HEK293 (cell line): ENCODE measurements around the gene TFG.

ENCODE experiments used
- CTCF ChIA-PET: fragments of 350-600 bp; formaldehyde crosslinking; extraction: SDS; loops from one replicate; lab custom pipeline; 2021; ENCODE audit warnings: antibody characterized with exemption; lab: Yijun Ruan, JAX
- POLR2A ChIA-PET: fragments of 300-600 bp; formaldehyde crosslinking; extraction: SDS; loops from one replicate; lab custom pipeline; 2020; ENCODE audit warnings: antibody characterized with exemption, inconsistent platforms; lab: Yijun Ruan, JAX
- H3K27ac ChIP-seq: fragments of 200-500 bp; sonication (Bioruptor generic); 2 replicates; pipeline ENCODE4 v1.5.1; 2014; ENCODE audit warnings: low read depth, low read length, control low read depth, inconsistent platforms; ENCODE audit errors: extremely low read depth
- H3K36me3 ChIP-seq, 2 experiments: fragments of 200-500 bp in 1 of 2; sonication (Bioruptor generic) in 1 of 2; 1 replicate in 1 of 2; 2 replicates in 1 of 2; pipeline ENCODE4 v1.5.1; 2014 to 2017; ENCODE audit warnings: inconsistent platforms in 2 of 2, low read length in 2 of 2; ENCODE audit not compliant: control insufficient read depth in 2 of 2, insufficient read depth in 1 of 2
- H3K4me1 ChIP-seq: fragments of 200-500 bp; sonication (Bioruptor generic); 2 replicates; pipeline ENCODE4 v1.5.1; 2014; ENCODE audit warnings: mild to moderate bottlenecking, low read length, inconsistent platforms; ENCODE audit not compliant: control insufficient read depth, insufficient read depth
- H3K4me3 ChIP-seq: 2 replicates; pipeline ENCODE4 v1.5.1; 2011; ENCODE audit warnings: low read depth, mild to moderate bottlenecking, control low read depth, low read length, moderate library complexity
- H3K9me3 ChIP-seq: fragments of 200-500 bp; sonication (Bioruptor generic); 2 replicates; pipeline ENCODE4 v1.5.1; 2014; ENCODE audit warnings: low read depth, low read length, inconsistent platforms; ENCODE audit not compliant: control insufficient read depth, insufficient read depth
- BCL6B ChIP-seq: fragments of 450-650 bp; formaldehyde crosslinking; IDR thresholded peaks from 2 replicates; pipeline ENCODE4 v1.5.1; 2017; ENCODE audit warnings: missing biosample characterization, missing genetic modification characterization
- INSM2 ChIP-seq: fragments of 450-650 bp; formaldehyde crosslinking; IDR thresholded peaks from 2 replicates; pipeline ENCODE4 v1.5.1; 2016; ENCODE audit warnings: missing biosample characterization, missing genetic modification characterization
- KLF9 ChIP-seq: fragments of 450-650 bp; formaldehyde crosslinking; IDR thresholded peaks from 2 replicates; pipeline ENCODE4 v1.5.1; 2016; ENCODE audit warnings: missing biosample characterization, missing genetic modification characterization, low read depth
- SETDB1 ChIP-seq: IDR thresholded peaks from one replicate; pipeline ENCODE4 v1.6.1; 2017; ENCODE audit warnings: mild to moderate bottlenecking, low read length, moderate library complexity, mixed read lengths; ENCODE audit not compliant: insufficient read length
- YY1 ChIP-seq: fragments of 450-650 bp; formaldehyde crosslinking; IDR thresholded peaks from 2 replicates; pipeline ENCODE4 v1.5.1; 2018; ENCODE audit warnings: missing biosample characterization, missing genetic modification characterization
- ZBTB17 ChIP-seq: fragments of 450-650 bp; formaldehyde crosslinking; IDR thresholded peaks from 2 replicates; pipeline ENCODE4 v1.5.1; 2016; ENCODE audit warnings: missing biosample characterization, missing genetic modification characterization
- ZBTB48 ChIP-seq: fragments of 450-650 bp; formaldehyde crosslinking; IDR thresholded peaks from 2 replicates; pipeline ENCODE4 v1.5.1; 2016; ENCODE audit warnings: missing biosample characterization, missing genetic modification characterization
- ZFP3 ChIP-seq: fragments of 450-650 bp; formaldehyde crosslinking; IDR thresholded peaks from 2 replicates; pipeline ENCODE4 v1.5.1; 2016; ENCODE audit warnings: low read depth, missing biosample characterization, missing genetic modification characterization
- ZIC2 ChIP-seq: fragments of 450-650 bp; formaldehyde crosslinking; IDR thresholded peaks from 2 replicates; pipeline ENCODE4 v1.5.1; 2016; ENCODE audit warnings: missing biosample characterization, missing genetic modification characterization
- ZNF112 ChIP-seq: fragments of 450-650 bp; formaldehyde crosslinking; IDR thresholded peaks from 2 replicates; pipeline ENCODE4 v1.5.0; 2017; ENCODE audit warnings: missing biosample characterization, missing genetic modification characterization
- ZNF133 ChIP-seq: fragments of 450-650 bp; formaldehyde crosslinking; IDR thresholded peaks from 2 replicates; pipeline ENCODE4 v1.5.1; 2016; ENCODE audit warnings: missing biosample characterization, missing genetic modification characterization
- ZNF148 ChIP-seq: fragments of 450-650 bp; formaldehyde crosslinking; IDR thresholded peaks from 2 replicates; pipeline ENCODE4 v1.5.0; 2017; ENCODE audit warnings: missing biosample characterization, missing genetic modification characterization, borderline replicate concordance
- ZNF184 ChIP-seq: fragments of 450-650 bp; IDR thresholded peaks from 2 replicates; pipeline ENCODE4 v1.5.1; 2018; ENCODE audit warnings: missing biosample characterization, mild to moderate bottlenecking, missing genetic modification characterization
- ZNF221 ChIP-seq: fragments of 450-650 bp; formaldehyde crosslinking; IDR thresholded peaks from 2 replicates; pipeline ENCODE4 v1.5.1; 2017; ENCODE audit warnings: missing biosample characterization, missing genetic modification characterization, borderline replicate concordance
- ZNF266 ChIP-seq: fragments of 450-650 bp; formaldehyde crosslinking; IDR thresholded peaks from 2 replicates; pipeline ENCODE4 v1.5.1; 2016; ENCODE audit warnings: missing biosample characterization, missing genetic modification characterization, low read depth
- ZNF280D ChIP-seq: fragments of 450-650 bp; formaldehyde crosslinking; IDR thresholded peaks from 2 replicates; pipeline ENCODE4 v1.5.1; 2016; ENCODE audit warnings: missing biosample characterization, missing genetic modification characterization
- ZNF391 ChIP-seq: fragments of 450-650 bp; formaldehyde crosslinking; IDR thresholded peaks from 2 replicates; pipeline ENCODE4 v1.5.1; 2016; ENCODE audit warnings: low read depth, missing biosample characterization, missing genetic modification characterization, borderline replicate concordance
- ZNF426 ChIP-seq: fragments of 450-650 bp; formaldehyde crosslinking; IDR thresholded peaks from 2 replicates; pipeline ENCODE4 v1.5.1; 2017; ENCODE audit warnings: missing biosample characterization, missing genetic modification characterization, mild to moderate bottlenecking, inconsistent platforms, moderate library complexity
- ZNF433 ChIP-seq: fragments of 450-650 bp; formaldehyde crosslinking; IDR thresholded peaks from 2 replicates; pipeline ENCODE4 v1.5.1; 2016; ENCODE audit warnings: missing biosample characterization, missing genetic modification characterization, low read depth
- ZNF449 ChIP-seq: fragments of 450-650 bp; formaldehyde crosslinking; IDR thresholded peaks from 2 replicates; pipeline ENCODE4 v1.5.1; 2017; ENCODE audit warnings: missing biosample characterization, mild to moderate bottlenecking, missing genetic modification characterization, moderate library complexity
- ZNF560 ChIP-seq: fragments of 450-650 bp; formaldehyde crosslinking; IDR thresholded peaks from 2 replicates; pipeline ENCODE4 v1.5.1; 2017; ENCODE audit warnings: missing biosample characterization, missing genetic modification characterization, borderline replicate concordance
- ZNF707 ChIP-seq: fragments of 450-650 bp; formaldehyde crosslinking; IDR thresholded peaks from 2 replicates; pipeline ENCODE4 v1.5.1; 2016; ENCODE audit warnings: missing biosample characterization, missing genetic modification characterization
- ZSCAN16 ChIP-seq: fragments of 450-650 bp; formaldehyde crosslinking; IDR thresholded peaks from 2 replicates; pipeline ENCODE4 v1.5.1; 2016; ENCODE audit warnings: missing biosample characterization, missing genetic modification characterization
- ZSCAN5A ChIP-seq: fragments of 450-650 bp; formaldehyde crosslinking; IDR thresholded peaks from 2 replicates; pipeline ENCODE4 v1.5.1; 2016; ENCODE audit warnings: missing biosample characterization, missing genetic modification characterization

The TFG gene

GRCh38 chr3:100693225-100693624 lies 16.1 kb upstream of the TFG start:
- CTCF ChIA-PET, result no interaction called here
- Histone ChIP-seq H3K4me3 (no peak overlapping the region), H3K9me3 (no peaks in the 10 kb centered on the region), H3K36me3 (no peaks in the 10 kb centered on the region), H3K4me1 (no peaks in the 10 kb centered on the region), H3K27ac (no peak overlapping the region)
- POLR2A ChIA-PET, result interaction anchor here (1.2 kb wide), 1 partner anchor 16 kb away, joined by 4 read pairs; no protein-coding TSS in a partner anchor
- TF ChIP-seq INSM2 (no peak), ZSCAN16 (tag by site-specific recombination) (no peak), BCL6B (tag by site-specific recombination) (no peak), YY1 (no peak), ZNF133 (tag by site-specific recombination) (no peak), ZBTB48 (tag by site-specific recombination) (no peak), ZSCAN5A (tag by site-specific recombination) (no peak), ZNF391 (no peak), ZNF560 (tag by site-specific recombination) (no peak), ZNF707 (tag by site-specific recombination) (no peak)

GRCh38 chr3:100695696-100696095 lies 13.6 kb upstream of the TFG start:
- CTCF ChIA-PET, result no interaction called here
- POLR2A ChIA-PET, result no interaction called here

GRCh38 chr3:100696161-100696560 lies 13.1 kb upstream of the TFG start:
- Histone ChIP-seq H3K4me3 (no peak overlapping the region), H3K4me1 (no peaks in the 10 kb centered on the region), H3K9me3 (no peaks in the 10 kb centered on the region), H3K27ac (no peak overlapping the region), H3K36me3 (no peaks in the 10 kb centered on the region)
- ChIA-PET CTCF (no interaction called here), POLR2A (no interaction called here)
- TF ChIP-seq ZNF449 (tag by site-specific recombination) (no peak), ZBTB17 (tag by site-specific recombination) (no peak), ZIC2 (tag by site-specific recombination) (no peak), ZNF266 (no peak), ZNF280D (tag by site-specific recombination) (no peak), SETDB1 (no peak), ZNF433 (no peak), ZNF148 (tag by site-specific recombination) (no peak), ZFP3 (tag by site-specific recombination) (no peak), ZNF184 (tag by site-specific recombination) (no peak), ZBTB48 (tag by site-specific recombination) (no peak)

More at GRCh38 chr3:100695696-100696095, 13.6 kb upstream of the TFG start:
- H3K4me1 ChIP-seq, result no peaks in the 10 kb centered on the region
- TF ChIP-seq ZNF221 (tag by site-specific recombination) (no peak), ZNF426 (tag by site-specific recombination) (no peak), ZNF112 (tag by site-specific recombination) (no peak), KLF9 (tag by site-specific recombination) (no peak)
- no peaks in the 10 kb centered on the region for H3K36me3 ChIP-seq
- no peaks in the 10 kb centered on the region for H3K9me3 ChIP-seq
- no peak overlapping the region for H3K27ac ChIP-seq
- no peak overlapping the region for H3K4me3 ChIP-seq
